Activated naive CD8-positive, alpha-beta T cell treated with anti-CD3 and anti-CD28 coated beads, Interleukin-2, amount 50 U/mL, for 24 hours (primary cell): ENCODE results near the gene LAMTOR3.
A peak's percentile ranks its signal among the peaks of the same experiment; 100 is the strongest.

Experiments
- ATAC-seq: fragments of 150-1000 bp; cut with Tn5 transposase; one replicate; pipeline ENCODE4 v1.10.0; 2021
- DNase-seq: peaks from one replicate; pipeline ENCODE4 v3.0.0; 2021
- H3K27ac Mint-ChIP-seq: one replicate; pipeline ENCODE4 v1.8.0; 2021; ENCODE audit warnings: mild to moderate bottlenecking, mixed read lengths
- H3K27me3 Mint-ChIP-seq: one replicate; pipeline ENCODE4 v1.8.0; 2021; ENCODE audit warnings: mixed read lengths
- H3K36me3 Mint-ChIP-seq: one replicate; pipeline ENCODE4 v1.8.0; 2021; ENCODE audit warnings: low read depth, mixed read lengths
- H3K4me1 Mint-ChIP-seq: one replicate; pipeline ENCODE4 v1.8.0; 2021; ENCODE audit warnings: mixed read lengths
- H3K4me3 Mint-ChIP-seq: one replicate; pipeline ENCODE4 v1.8.0; 2021; ENCODE audit warnings: mild to moderate bottlenecking, moderate library complexity, mixed read lengths
- H3K9me3 Mint-ChIP-seq: one replicate; pipeline ENCODE4 v1.8.0; 2021; ENCODE audit warnings: mixed read lengths

LAMTOR3 gene

GRCh38 chr4:99853190-99853589, 41.0 kb downstream of the LAMTOR3 start:
- H3K4me3 Mint-ChIP-seq = no peak overlapping the region
- no peak for ATAC-seq
- peaks cover 43% of the 10 kb centered on the region for H3K36me3 Mint-ChIP-seq
- H3K9me3 Mint-ChIP-seq = no peaks in the 10 kb centered on the region
- H3K4me1 Mint-ChIP-seq = peaks cover 89% of the 10 kb centered on the region
- no peaks in the 10 kb centered on the region for H3K27me3 Mint-ChIP-seq
- H3K27ac Mint-ChIP-seq = peak overlapping the region; percentile 94
- DNase-seq = no peak

GRCh38 chr4:99852199-99852749, 42.0 kb downstream of the LAMTOR3 start:
- ATAC-seq (peak; percentile 16), DNase-seq (peak; percentile 27)
- Mint-ChIP-seq H3K27ac (peak overlapping the region; percentile 94), H3K4me3 (peak overlapping the region; percentile 46), H3K4me1 (peaks cover 92% of the 10 kb centered on the region), H3K9me3 (no peaks in the 10 kb centered on the region), H3K36me3 (peaks cover 43% of the 10 kb centered on the region), H3K27me3 (no peaks in the 10 kb centered on the region)

- ATAC-seq (peak; percentile 21), DNase-seq (no peak)
- Mint-ChIP-seq H3K27ac (peak overlapping the region; percentile 98), H3K4me1 (peaks cover 90% of the 10 kb centered on the region), H3K36me3 (peaks cover 39% of the 10 kb centered on the region), H3K27me3 (no peaks in the 10 kb centered on the region), H3K4me3 (peak overlapping the region; percentile 7), H3K9me3 (no peaks in the 10 kb centered on the region)
Observed at GRCh38 chr4:99848591-99849001, 45.6 kb downstream of the LAMTOR3 start.

GRCh38 chr4:99847362-99847976, 46.8 kb downstream of the LAMTOR3 start:
- Mint-ChIP-seq H3K27ac (peak overlapping the region; percentile 98), H3K36me3 (peaks cover 44% of the 10 kb centered on the region), H3K4me1 (peaks cover 78% of the 10 kb centered on the region), H3K4me3 (peak overlapping the region; percentile 69), H3K9me3 (no peaks in the 10 kb centered on the region), H3K27me3 (no peaks in the 10 kb centered on the region)
- DNase-seq = no peak
- peak; percentile 65 for ATAC-seq

GRCh38 chr4:99846891-99847290, 47.3 kb downstream of the LAMTOR3 start:
- ATAC-seq = no peak
- Mint-ChIP-seq H3K9me3 (no peaks in the 10 kb centered on the region), H3K36me3 (peaks cover 43% of the 10 kb centered on the region), H3K4me3 (peak overlapping the region; percentile 69), H3K4me1 (peaks cover 74% of the 10 kb centered on the region), H3K27ac (peak overlapping the region; percentile 98), H3K27me3 (no peaks in the 10 kb centered on the region)
- DNase-seq = no peak

- DNase-seq (no peak), ATAC-seq (no peak)
- Mint-ChIP-seq H3K36me3 (peaks cover 53% of the 10 kb centered on the region), H3K4me1 (peaks cover 77% of the 10 kb centered on the region), H3K27ac (peak overlapping the region; percentile 87), H3K9me3 (no peaks in the 10 kb centered on the region), H3K4me3 (peak overlapping the region; percentile 36), H3K27me3 (no peaks in the 10 kb centered on the region)
Observed at GRCh38 chr4:99845708-99846469, 48.3 kb downstream of the LAMTOR3 start.

GRCh38 chr4:99845179-99845578, 49.0 kb downstream of the LAMTOR3 start:
- Mint-ChIP-seq H3K4me1 (peaks cover 73% of the 10 kb centered on the region), H3K36me3 (peaks cover 56% of the 10 kb centered on the region), H3K4me3 (no peak overlapping the region), H3K9me3 (no peaks in the 10 kb centered on the region), H3K27me3 (no peaks in the 10 kb centered on the region), H3K27ac (peak overlapping the region; percentile 87)
- DNase-seq (no peak), ATAC-seq (no peak)

GRCh38 chr4:99844048-99844447, 50.2 kb downstream of the LAMTOR3 start:
- no peak overlapping the region for H3K4me3 Mint-ChIP-seq
- H3K9me3 Mint-ChIP-seq = no peaks in the 10 kb centered on the region
- no peak for DNase-seq
- H3K27ac Mint-ChIP-seq = no peak overlapping the region
- H3K36me3 Mint-ChIP-seq = peaks cover 53% of the 10 kb centered on the region
- H3K27me3 Mint-ChIP-seq = no peaks in the 10 kb centered on the region
- peaks cover 66% of the 10 kb centered on the region for H3K4me1 Mint-ChIP-seq
- no peak for ATAC-seq

- Mint-ChIP-seq H3K9me3 (no peaks in the 10 kb centered on the region), H3K36me3 (peaks cover 56% of the 10 kb centered on the region), H3K27me3 (no peaks in the 10 kb centered on the region), H3K27ac (no peak overlapping the region), H3K4me1 (peaks cover 59% of the 10 kb centered on the region), H3K4me3 (no peak overlapping the region)
- DNase-seq = no peak
- ATAC-seq = no peak
Observed at GRCh38 chr4:99843413-99843812, 50.8 kb downstream of the LAMTOR3 start.

GRCh38 chr4:99841129-99841528, 53.1 kb downstream of the LAMTOR3 start:
- peaks cover 57% of the 10 kb centered on the region for H3K36me3 Mint-ChIP-seq
- H3K4me1 Mint-ChIP-seq = peaks cover 36% of the 10 kb centered on the region
- ATAC-seq (peak; percentile 86), DNase-seq (no peak)
- peak overlapping the region; percentile 74 for H3K27ac Mint-ChIP-seq
- H3K9me3 Mint-ChIP-seq = no peaks in the 10 kb centered on the region
- no peak overlapping the region for H3K4me3 Mint-ChIP-seq
- H3K27me3 Mint-ChIP-seq = no peaks in the 10 kb centered on the region

GRCh38 chr4:99838927-99839326, 55.3 kb downstream of the LAMTOR3 start:
- Mint-ChIP-seq H3K27ac (no peak overlapping the region), H3K27me3 (no peaks in the 10 kb centered on the region), H3K9me3 (no peaks in the 10 kb centered on the region), H3K4me3 (no peak overlapping the region), H3K4me1 (peaks cover 22% of the 10 kb centered on the region), H3K36me3 (peaks cover 49% of the 10 kb centered on the region)
- ATAC-seq = no peak
- DNase-seq = no peak

GRCh38 chr4:99835942-99836341, 58.3 kb downstream of the LAMTOR3 start:
- Mint-ChIP-seq H3K4me3 (no peak overlapping the region), H3K27me3 (no peaks in the 10 kb centered on the region), H3K36me3 (peaks cover 29% of the 10 kb centered on the region), H3K9me3 (no peaks in the 10 kb centered on the region), H3K4me1 (peaks cover 9% of the 10 kb centered on the region), H3K27ac (no peak overlapping the region)
- DNase-seq = no peak
- ATAC-seq = no peak

- Mint-ChIP-seq H3K27me3 (no peaks in the 10 kb centered on the region), H3K4me1 (peaks cover 4% of the 10 kb centered on the region), H3K4me3 (no peak overlapping the region), H3K27ac (no peak overlapping the region), H3K36me3 (peaks cover 23% of the 10 kb centered on the region), H3K9me3 (no peaks in the 10 kb centered on the region)
- ATAC-seq = no peak
- DNase-seq = no peak
Observed at GRCh38 chr4:99834569-99834968, 59.7 kb downstream of the LAMTOR3 start.

- H3K4me1 Mint-ChIP-seq = peaks cover 4% of the 10 kb centered on the region
- H3K36me3 Mint-ChIP-seq = peaks cover 19% of the 10 kb centered on the region
- H3K27ac Mint-ChIP-seq = no peak overlapping the region
- no peak for ATAC-seq
- H3K4me3 Mint-ChIP-seq = no peak overlapping the region
- no peak for DNase-seq
- no peaks in the 10 kb centered on the region for H3K27me3 Mint-ChIP-seq
- H3K9me3 Mint-ChIP-seq = no peaks in the 10 kb centered on the region
Observed at GRCh38 chr4:99833756-99834155, 60.5 kb downstream of the LAMTOR3 start.

GRCh38 chr4:99832758-99833157, 61.5 kb downstream of the LAMTOR3 start:
- Mint-ChIP-seq H3K9me3 (no peaks in the 10 kb centered on the region), H3K27ac (no peak overlapping the region), H3K4me3 (no peak overlapping the region), H3K4me1 (peaks cover 12% of the 10 kb centered on the region), H3K36me3 (peaks cover 21% of the 10 kb centered on the region), H3K27me3 (no peaks in the 10 kb centered on the region)
- DNase-seq (no peak), ATAC-seq (no peak)
